ENCODE measurements around the gene CSF3R. TPM values are rescaled to one million over a fixed set of nuclear protein-coding genes. Genes with fewer than 3 reads are reported as not detected.

Gene CSF3R
- total RNA-seq, 1 experiment from 2014 or later = 0.26 TPM

- ChIA-PET POLR2A (no interaction called here), CTCF (interaction anchor here (0.8 kb wide), 1 partner anchor 79 kb away, joined by 3 read pairs; no protein-coding TSS in a partner anchor)
- H3K27ac Mint-ChIP-seq = no peak overlapping the region
- H3K27me3 Mint-ChIP-seq (ENCODE audit: low read depth) = peaks cover 4% of the 10 kb centered on the region
- no peak for TF ChIP-seq AR (CRISPR knock-in tag; IDR thresholded peaks at IDR 0.05)
- TF ChIP-seq E2F5 (CRISPR knock-in tag; IDR thresholded peaks at IDR 0.05) = no peak
- TF ChIP-seq NFATC4 (CRISPR knock-in tag; IDR thresholded peaks at IDR 0.05) = no peak
- no peak for TF ChIP-seq ZBTB43 (CRISPR knock-in tag; IDR thresholded peaks at IDR 0.05)
- TF ChIP-seq CTCF (IDR thresholded peaks at IDR 0.05) = no peak
- no peak for TF ChIP-seq PREB (CRISPR knock-in tag; IDR thresholded peaks at IDR 0.05; ENCODE audit: borderline replicate concordance)
- no peak for TF ChIP-seq ZNF317 (CRISPR knock-in tag; IDR thresholded peaks at IDR 0.05; ENCODE audit: borderline replicate concordance, low read depth)
- no peak for TF ChIP-seq E2F1 (CRISPR knock-in tag; IDR thresholded peaks at IDR 0.05)
- TF ChIP-seq FOXK1 (CRISPR knock-in tag; IDR thresholded peaks at IDR 0.05) = no peak
- TF ChIP-seq ZNF232 (CRISPR knock-in tag; IDR thresholded peaks at IDR 0.05) = no peak
- no peaks in the 10 kb centered on the region for H3K36me3 Mint-ChIP-seq
- no peak overlapping the region for H3K4me3 Mint-ChIP-seq
- ATAC-seq (no peak), DNase-seq (ENCODE audit: low spot score) (no peak)
- H3K9me3 Mint-ChIP-seq = peaks cover 13% of the 10 kb centered on the region
- H3K4me1 Mint-ChIP-seq = peaks cover 10% of the 10 kb centered on the region
Measured at GRCh38 chr1:36530791-36531190, 48.1 kb upstream of the CSF3R start.

GRCh38 chr1:36530261-36530660 is 47.5 kb upstream of the CSF3R start:
- Mint-ChIP-seq H3K27me3 (ENCODE audit: low read depth) (peaks cover 4% of the 10 kb centered on the region), H3K4me1 (peaks cover 10% of the 10 kb centered on the region), H3K27ac (no peak overlapping the region), H3K9me3 (peaks cover 13% of the 10 kb centered on the region), H3K36me3 (no peaks in the 10 kb centered on the region), H3K4me3 (no peak overlapping the region)
- DNase-seq (ENCODE audit: low spot score) (no peak), ATAC-seq (no peak)
- ChIA-PET POLR2A (no interaction called here), CTCF (interaction anchor here (1.5 kb wide), 1 partner anchor 14 kb away, joined by 10 read pairs; no protein-coding TSS in a partner anchor)
- no peak for TF ChIP-seq ELF4 (CRISPR knock-in tag; IDR thresholded peaks at IDR 0.05; ENCODE audit: low read depth)
- no peak for TF ChIP-seq TCF7 (CRISPR knock-in tag; IDR thresholded peaks at IDR 0.05; ENCODE audit: low read depth)
- TF ChIP-seq MXD4 (CRISPR knock-in tag; IDR thresholded peaks at IDR 0.05; ENCODE audit: borderline replicate concordance) = no peak
- TF ChIP-seq ETV6 (CRISPR knock-in tag; IDR thresholded peaks at IDR 0.05) = no peak
